Lung (tissue), 16 donors: Measurements from ENCODE around the gene BTG2. TPM values are rescaled to one million over a fixed set of nuclear protein-coding genes. Genes with fewer than 3 reads are reported as not detected.
A peak's percentile ranks its signal among the peaks of the same experiment; 100 is the strongest.
"Not testable (repeated sequence)": the region's sequence is repeated elsewhere in the genome, so short reads cannot be mapped to it uniquely, and the experiment has no call there.

Experiments
- ATAC-seq: fragments of 200-7000 bp; cut with Tn5 transposase; one replicate; pipeline ENCODE4 v1.9.1; 2020; ENCODE audit warnings: moderate number of reproducible peaks; ENCODE audit not compliant: insufficient read depth, low FRiP score
- DNase-seq, 3 donors: peaks; one replicate each; pipeline ENCODE4 v3.0.0-alpha.2; 2013 to 2017
- H3K27ac ChIP-seq, 2 donors: one replicate each; pipeline ENCODE4 v1.5.1; 2013; ENCODE audit warnings: mild to moderate bottlenecking in 2 of 2, moderate library complexity in 2 of 2, control low read depth in 1 of 2, inconsistent platforms in 1 of 2, low read depth in 1 of 2, low read length in 1 of 2
- H3K27me3 ChIP-seq, 3 donors: one replicate each; pipeline ENCODE4 v1.5.1; 2013; ENCODE audit warnings: low read length in 2 of 3; ENCODE audit not compliant: control insufficient read depth in 3 of 3, insufficient read depth in 3 of 3
- H3K36me3 ChIP-seq, 4 donors: one replicate each; pipeline ENCODE4 v1.5.1; 2013; ENCODE audit warnings: low read length in 4 of 4, mild to moderate bottlenecking in 1 of 4, moderate library complexity in 1 of 4; ENCODE audit not compliant: control insufficient read depth in 4 of 4, insufficient read depth in 4 of 4
- H3K4me1 ChIP-seq, 5 donors: one replicate each; pipeline ENCODE4 v1.5.1; 2013; ENCODE audit warnings: low read length in 5 of 5, mild to moderate bottlenecking in 2 of 5, moderate library complexity in 1 of 5; ENCODE audit not compliant: control insufficient read depth in 5 of 5, insufficient read depth in 5 of 5
- H3K4me3 ChIP-seq: one replicate; pipeline ENCODE4 v1.5.1; 2013; ENCODE audit warnings: mild to moderate bottlenecking, control low read depth, moderate library complexity
- H3K9ac ChIP-seq, 2 donors: one replicate each; pipeline ENCODE4 v1.5.1; 2013; ENCODE audit warnings: low read length in 2 of 2, control low read depth in 1 of 2; ENCODE audit not compliant: insufficient read depth in 1 of 2
- H3K9me3 ChIP-seq, 4 donors: one replicate each; pipeline ENCODE4 v1.5.1; 2013; ENCODE audit warnings: low read length in 3 of 4, mild to moderate bottlenecking in 1 of 4, moderate library complexity in 1 of 4; ENCODE audit not compliant: control insufficient read depth in 4 of 4, insufficient read depth in 3 of 4
- CTCF ChIP-seq: IDR thresholded peaks from 2 replicates; pipeline ENCODE4 v1.5.1; 2012; ENCODE audit warnings: mild to moderate bottlenecking; ENCODE audit errors: control extremely low read depth, extremely low read depth
- WGBS, 2 donors: extraction: QIAGEN DNeasy Blood & Tissue Kit; methylation state at CpG; one replicate each; pipeline ENCODE4 v1.1.7; 2013; 5-methylcytosine and 5-hydroxymethylcytosine counted together
- long read RNA-seq, 5 donors: transcript quantifications; one replicate each; lab custom pipeline, GENCODE V29; 2026
- polyA plus RNA-seq, 2 donors: library from polyadenylated mRNA; stranded (reverse); fragments of 200-250 nt; gene quantifications; one replicate each; pipeline ENCODE4 v1.2.1, GENCODE V29; 2013
- total RNA-seq, 2 donors: library from RNA; depleted of rRNA in 1 of 2; stranded (reverse); fragments of >200 nt in 1 of 2; gene quantifications; one replicate each; pipeline ENCODE4 v1.2.1, GENCODE V29; 2014 to 2021
- donor health status: control.
- donor health status: control.
- donor health status: Bipolar disorder and iron deficiency.
- donor health status: healthy.
- donor health status: DM: yes; HTN: yes; CAD: no.

Gene BTG2
- 100 to 1,000 TPM in 1 of 2 donors, 10 to 100 TPM in 1; 51.7 to 118 TPM for total RNA-seq
- polyA plus RNA-seq: 10 to 100 TPM; 29.1 to 95.4 TPM
- long read RNA-seq, donor 1, transcript BTG2-201 (2 exons, 2,712 nt): major isoform, 16 of 40 reads
- long read RNA-seq, donor 1, partial matches to known transcripts: 24 of 40 reads
- long read RNA-seq, donor 1, other reads (novel, unspliced or antisense): 0 of 40 reads
- long read RNA-seq, donor 2, partial matches to known transcripts: 0 of 4 reads
- long read RNA-seq, donor 2, other reads (novel, unspliced or antisense): 0 of 4 reads
- long read RNA-seq, donor 3, transcript BTG2-201 (2 exons, 2,712 nt): major isoform, 9 of 9 reads
- long read RNA-seq, donor 3, partial matches to known transcripts: 0 of 9 reads
- long read RNA-seq, donor 3, other reads (novel, unspliced or antisense): 0 of 9 reads
- long read RNA-seq, donor 4, partial matches to known transcripts: 24 of 27 reads
- long read RNA-seq, donor 4, other reads (novel, unspliced or antisense): 0 of 27 reads
- long read RNA-seq, donor 5, transcript BTG2-201 (2 exons, 2,712 nt): major isoform, 9 of 9 reads
- long read RNA-seq, donor 5, partial matches to known transcripts: 0 of 9 reads
- long read RNA-seq, donor 5, other reads (novel, unspliced or antisense): 0 of 9 reads

- Histone ChIP-seq H3K36me3 (peaks cover 0 to 16% (median 4%) of the 10 kb centered on the region in 4 donors), H3K27ac (peak within 1 kb of the TSS; percentile 97), H3K9ac (peak within 1 kb of the TSS; percentile 84 to 93), H3K27me3 (no peaks in the 10 kb centered on the region), H3K4me3 (peak within 1 kb of the TSS; percentile 72), H3K4me1 (peaks cover 3 to 29% (median 8%) of the 10 kb centered on the region in 5 donors), H3K9me3 (no peaks in the 10 kb centered on the region)
- no peak for TF ChIP-seq CTCF
- DNase-seq (peak; percentile 93 to 95 (median 95)), ATAC-seq (peak; percentile 93)
- 2% methylated on average over 60 to 79 of the region's 79 CpGs for WGBS, 2 donors
Observed at GRCh38 chr1:203304919-203305808, at the start of gene BTG2. TSS of gene BTG2 (plus strand) at chr1:203305519. CDS start at chr1:203305607, 88 bp downstream.

- not testable (repeated sequence) for ATAC-seq, H3K27me3 ChIP-seq, H3K27ac ChIP-seq, H3K4me1 ChIP-seq, DNase-seq, H3K9ac ChIP-seq, H3K9me3 ChIP-seq, H3K4me3 ChIP-seq, H3K36me3 ChIP-seq
- 91 to 93% methylated on average over 9 of the region's 9 CpGs for WGBS, 2 donors
Observed at GRCh38 chr1:203256636-203257035, 48.7 kb upstream of the BTG2 start.

GRCh38 chr1:203263496-203263895 is 41.8 kb upstream of the BTG2 start:
- peaks cover 0 to 5% (median 0%) of the 10 kb centered on the region in 5 donors for H3K4me1 ChIP-seq
- H3K27ac ChIP-seq: no peak overlapping the region
- H3K36me3 ChIP-seq: no peaks in the 10 kb centered on the region
- H3K27me3 ChIP-seq: no peaks in the 10 kb centered on the region
- TF ChIP-seq CTCF: no peak
- H3K9me3 ChIP-seq: no peaks in the 10 kb centered on the region
- WGBS, 2 donors: 76 to 86% methylated on average over 10 of the region's 10 CpGs
- DNase-seq: no peak
- no peak for ATAC-seq
- no peak overlapping the region for H3K4me3 ChIP-seq
- H3K9ac ChIP-seq: no peak overlapping the region
